ENCODE measurements around the gene ENPP6.

DNA sequence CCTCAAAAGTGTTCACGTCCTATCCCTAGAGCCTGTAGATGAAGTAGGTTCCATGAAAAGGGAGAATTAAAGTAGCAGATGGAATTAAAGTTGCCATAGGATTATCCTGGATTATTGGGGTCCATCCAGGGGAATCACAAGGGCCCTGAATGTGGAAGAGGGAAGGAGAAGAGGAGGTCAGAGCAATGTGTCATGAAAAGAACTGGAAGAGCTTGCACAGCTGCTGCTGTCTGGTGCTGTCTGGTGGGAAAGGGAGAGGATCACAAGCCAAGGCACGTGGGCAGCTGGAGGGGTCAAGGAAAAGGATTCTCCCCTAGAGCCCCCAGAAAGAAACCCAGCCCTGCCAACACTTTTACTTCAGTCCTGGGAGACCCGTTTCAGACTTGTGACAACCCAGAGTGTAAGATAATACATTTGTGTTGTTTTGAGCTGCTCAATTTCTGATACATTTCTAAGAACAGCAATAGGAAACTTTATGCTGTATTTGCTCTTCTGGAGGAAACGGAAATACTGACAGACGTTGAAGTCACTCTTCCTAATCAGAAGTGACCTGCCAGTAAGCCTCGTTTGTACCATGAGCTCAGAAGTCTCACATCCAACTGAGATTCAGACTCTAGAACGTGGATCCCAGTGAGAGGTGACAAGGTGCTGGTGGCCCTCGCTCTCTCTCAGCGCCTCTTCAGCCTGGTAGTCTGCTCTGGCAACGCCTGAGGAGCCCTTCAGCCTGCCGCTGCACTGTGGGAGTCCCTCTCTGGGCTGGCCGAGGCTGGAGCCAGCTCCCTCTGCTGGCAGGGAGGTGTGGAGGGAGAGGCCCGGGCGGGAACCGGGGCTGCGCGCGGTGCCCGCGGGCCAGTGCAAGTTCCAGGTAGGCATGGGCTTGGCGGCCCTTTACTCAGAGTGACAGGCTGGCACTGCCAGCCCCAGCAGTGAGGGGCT is 34.7 kb upstream of the ENPP6 start:
- TF ChIP-seq, protein P1, sequence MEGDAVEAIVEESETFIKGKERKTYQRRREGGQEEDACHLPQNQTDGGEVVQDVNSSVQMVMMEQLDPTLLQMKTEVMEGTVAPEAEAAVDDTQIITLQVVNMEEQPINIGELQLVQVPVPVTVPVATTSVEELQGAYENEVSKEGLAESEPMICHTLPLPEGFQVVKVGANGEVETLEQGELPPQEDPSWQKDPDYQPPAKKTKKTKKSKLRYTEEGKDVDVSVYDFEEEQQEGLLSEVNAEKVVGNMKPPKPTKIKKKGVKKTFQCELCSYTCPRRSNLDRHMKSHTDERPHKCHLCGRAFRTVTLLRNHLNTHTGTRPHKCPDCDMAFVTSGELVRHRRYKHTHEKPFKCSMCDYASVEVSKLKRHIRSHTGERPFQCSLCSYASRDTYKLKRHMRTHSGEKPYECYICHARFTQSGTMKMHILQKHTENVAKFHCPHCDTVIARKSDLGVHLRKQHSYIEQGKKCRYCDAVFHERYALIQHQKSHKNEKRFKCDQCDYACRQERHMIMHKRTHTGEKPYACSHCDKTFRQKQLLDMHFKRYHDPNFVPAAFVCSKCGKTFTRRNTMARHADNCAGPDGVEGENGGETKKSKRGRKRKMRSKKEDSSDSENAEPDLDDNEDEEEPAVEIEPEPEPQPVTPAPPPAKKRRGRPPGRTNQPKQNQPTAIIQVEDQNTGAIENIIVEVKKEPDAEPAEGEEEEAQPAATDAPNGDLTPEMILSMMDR (conservative IDR thresholded peaks at IDR 0.05; ENCODE audit: low read depth, low read length), result no peak
- TF ChIP-seq EZH2 (IDR thresholded peaks at IDR 0.05; ENCODE audit: borderline replicate concordance, low read depth, low read length, poor library complexity, severe bottlenecking), result no peak
